Spinal cord (tissue), 10 donors: ENCODE results near the gene CPAMD8. TPM values are rescaled to one million over a fixed set of nuclear protein-coding genes. Genes with fewer than 3 reads are reported as not detected.

Experiments used
- DNase-seq, 6 donors: peaks; one replicate each; pipeline versions ENCODE4 v3.0.0 to v3.0.0-alpha.2; 2013 to 2015; ENCODE audit warnings: low spot score in 6 of 6, low read depth in 4 of 6
- H3K27ac ChIP-seq: one replicate; pipeline ENCODE4 v1.5.1; 2013; ENCODE audit warnings: low read depth, low read length, control low read depth
- H3K27me3 ChIP-seq: one replicate; pipeline ENCODE4 v1.6.1; 2013; ENCODE audit warnings: low read length; ENCODE audit not compliant: control insufficient read depth, insufficient read depth
- H3K36me3 ChIP-seq: one replicate; pipeline ENCODE4 v1.6.1; 2013; ENCODE audit warnings: low read length; ENCODE audit not compliant: control insufficient read depth, insufficient read depth
- H3K4me1 ChIP-seq: one replicate; pipeline ENCODE4 v1.6.1; 2013; ENCODE audit warnings: low read length; ENCODE audit not compliant: control insufficient read depth, insufficient read depth
- H3K4me3 ChIP-seq: one replicate; pipeline ENCODE4 v1.5.1; 2013; ENCODE audit warnings: low read depth, low read length, control low read depth
- H3K9me3 ChIP-seq: one replicate; pipeline ENCODE4 v1.6.1; 2013; ENCODE audit warnings: low read length; ENCODE audit not compliant: control insufficient read depth, insufficient read depth
- WGBS: methylation state at CpG from one replicate; pipeline ENCODE4 v1.1.5; 2013; ENCODE audit warnings: missing lambda C conversion rate; ENCODE audit not compliant: insufficient coverage; 5-methylcytosine and 5-hydroxymethylcytosine counted together
- polyA plus RNA-seq, 2 donors: library from polyadenylated mRNA; unstranded; fragments of 120-200 nt; gene quantifications; one replicate each; pipeline ENCODE4 v1.2.1, GENCODE V29; 2013; ENCODE audit not compliant: insufficient read length in 2 of 2
- total RNA-seq, 2 donors: library from RNA; depleted of rRNA in 1 of 2; stranded (reverse); fragments of 120-200 nt in 1 of 2; fragments of >200 nt in 1 of 2; gene quantifications; one replicate each; pipeline versions ENCODE4 v1.2.3 to v1.2.4, GENCODE V29; 2013 to 2014
- donor health status: healthy.

CPAMD8 gene
- total and polyA plus RNA-seq, 4 donors = 9.7 to 117 (median 38.9) TPM

DNA sequence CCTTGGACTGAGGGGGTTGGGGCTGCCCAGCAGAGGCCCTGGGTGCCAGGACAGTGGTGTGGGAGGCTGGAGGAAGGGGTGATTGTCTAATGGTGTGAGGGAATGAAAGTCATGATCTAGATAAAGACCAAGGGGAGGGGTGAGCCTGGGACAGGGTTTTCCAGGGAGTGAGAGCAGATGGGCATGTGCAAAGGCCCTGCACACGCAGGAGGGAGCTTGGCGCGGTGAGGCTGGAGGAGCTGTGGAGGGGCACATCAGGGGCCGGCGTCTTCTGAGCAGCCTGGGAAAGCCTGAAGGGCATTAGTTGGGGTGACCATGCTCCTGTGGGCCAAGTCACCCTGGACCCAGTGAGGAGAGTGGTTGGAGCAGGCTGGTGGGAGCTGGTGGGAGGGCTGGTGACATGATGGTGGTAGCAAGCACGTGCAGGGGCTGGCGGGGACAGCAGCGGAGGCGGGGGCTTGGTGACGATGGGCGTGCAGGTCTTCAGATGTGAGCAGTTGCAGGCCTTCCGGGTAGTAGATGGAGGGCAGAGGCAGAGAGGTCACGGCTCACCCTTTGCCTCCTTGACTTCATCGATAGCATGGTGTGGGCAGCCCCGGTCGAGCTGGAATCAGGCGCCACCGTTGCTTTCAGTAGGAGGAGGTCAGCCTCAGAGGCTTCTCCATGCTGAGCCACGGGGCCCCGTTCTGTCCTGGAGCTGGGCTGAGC lies 158.0 kb downstream of the CPAMD8 start:
- H3K4me3 ChIP-seq = no peak overlapping the region
- H3K27me3 ChIP-seq = no peaks in the 10 kb centered on the region
- peaks cover 97% of the 10 kb centered on the region for H3K36me3 ChIP-seq
- DNase-seq = no peak
- H3K9me3 ChIP-seq = no peaks in the 10 kb centered on the region
- no peak overlapping the region for H3K27ac ChIP-seq
- H3K4me1 ChIP-seq = no peaks in the 10 kb centered on the region
- 94% methylated on average over 20 of the region's 20 CpGs for WGBS

DNA sequence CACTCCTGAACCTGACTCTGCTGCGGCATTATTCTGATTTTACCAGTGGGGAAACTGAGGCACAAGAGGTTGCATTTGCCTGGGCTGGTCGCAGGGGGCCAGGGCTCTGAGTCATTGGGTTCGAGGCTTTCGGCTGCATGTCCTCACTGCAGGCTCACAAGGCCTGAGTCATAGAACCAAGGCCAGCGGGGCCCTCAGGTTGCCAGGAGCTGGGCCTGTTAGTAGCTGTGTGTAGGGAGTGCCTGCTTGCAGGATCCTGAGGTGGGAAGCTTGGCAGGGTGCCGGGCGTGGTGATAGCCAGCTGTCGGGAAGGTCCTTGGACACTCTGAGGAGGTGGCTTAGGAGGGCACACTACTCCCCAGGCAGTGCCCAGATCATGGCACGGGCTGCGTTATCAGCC lies 159.4 kb downstream of the CPAMD8 start:
- H3K4me3 ChIP-seq = no peak overlapping the region
- WGBS = 97% methylated on average over 10 of the region's 10 CpGs
- peaks cover 94% of the 10 kb centered on the region for H3K36me3 ChIP-seq
- DNase-seq = no peak
- no peaks in the 10 kb centered on the region for H3K4me1 ChIP-seq
- no peaks in the 10 kb centered on the region for H3K9me3 ChIP-seq
- no peaks in the 10 kb centered on the region for H3K27me3 ChIP-seq
- H3K27ac ChIP-seq = no peak overlapping the region

- DNase-seq = no peak
- Histone ChIP-seq H3K4me1 (no peaks in the 10 kb centered on the region), H3K9me3 (no peaks in the 10 kb centered on the region), H3K27me3 (no peaks in the 10 kb centered on the region), H3K4me3 (no peak overlapping the region), H3K27ac (no peak overlapping the region), H3K36me3 (peaks cover 88% of the 10 kb centered on the region)
- 90% methylated on average over 5 of the region's 10 CpGs for WGBS
These were observed 163.7 kb downstream of the CPAMD8 start for GRCh38 chr19:16862826-16863415.

DNA sequence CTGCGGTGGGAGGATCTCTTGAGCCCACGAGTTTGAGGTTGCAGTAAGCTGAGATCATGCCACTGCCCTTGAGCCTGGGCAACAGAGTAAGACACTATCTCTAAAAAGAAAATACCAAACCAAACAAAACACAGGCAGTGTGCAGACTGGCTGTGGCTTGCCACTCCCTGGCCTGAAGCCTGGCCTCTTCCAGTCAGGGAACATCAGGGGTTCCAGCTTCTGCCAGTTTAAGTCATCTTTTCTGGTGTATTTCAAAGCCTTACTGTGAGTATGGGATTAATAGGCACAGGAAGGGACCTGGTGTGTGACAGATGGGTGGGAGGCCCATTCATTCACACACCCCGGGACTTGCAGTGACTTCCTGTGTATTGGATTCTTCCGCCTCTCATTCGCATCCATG lies 164.8 kb downstream of the CPAMD8 start:
- Histone ChIP-seq H3K27me3 (no peaks in the 10 kb centered on the region), H3K4me1 (no peaks in the 10 kb centered on the region), H3K9me3 (no peaks in the 10 kb centered on the region), H3K36me3 (peaks cover 82% of the 10 kb centered on the region), H3K4me3 (no peak overlapping the region), H3K27ac (no peak overlapping the region)
- no peak for DNase-seq
- 82% methylated on average over 2 of the region's 5 CpGs for WGBS

- no peak for DNase-seq
- no peaks in the 10 kb centered on the region for H3K9me3 ChIP-seq
- no peak overlapping the region for H3K27ac ChIP-seq
- no peak overlapping the region for H3K4me3 ChIP-seq
- 100% methylated on average over 2 of the region's 3 CpGs for WGBS
- H3K27me3 ChIP-seq = no peaks in the 10 kb centered on the region
- no peaks in the 10 kb centered on the region for H3K4me1 ChIP-seq
- peaks cover 80% of the 10 kb centered on the region for H3K36me3 ChIP-seq
These were observed 165.6 kb downstream of the CPAMD8 start for GRCh38 chr19:16861011-16861410.

GRCh38 chr19:16860118-16860517 lies 166.5 kb downstream of the CPAMD8 start:
- Histone ChIP-seq H3K27ac (no peak overlapping the region), H3K36me3 (peaks cover 81% of the 10 kb centered on the region), H3K4me1 (no peaks in the 10 kb centered on the region), H3K27me3 (no peaks in the 10 kb centered on the region), H3K9me3 (no peaks in the 10 kb centered on the region), H3K4me3 (no peak overlapping the region)
- DNase-seq = no peak
- WGBS = 90% methylated on average over 15 of the region's 20 CpGs

DNA sequence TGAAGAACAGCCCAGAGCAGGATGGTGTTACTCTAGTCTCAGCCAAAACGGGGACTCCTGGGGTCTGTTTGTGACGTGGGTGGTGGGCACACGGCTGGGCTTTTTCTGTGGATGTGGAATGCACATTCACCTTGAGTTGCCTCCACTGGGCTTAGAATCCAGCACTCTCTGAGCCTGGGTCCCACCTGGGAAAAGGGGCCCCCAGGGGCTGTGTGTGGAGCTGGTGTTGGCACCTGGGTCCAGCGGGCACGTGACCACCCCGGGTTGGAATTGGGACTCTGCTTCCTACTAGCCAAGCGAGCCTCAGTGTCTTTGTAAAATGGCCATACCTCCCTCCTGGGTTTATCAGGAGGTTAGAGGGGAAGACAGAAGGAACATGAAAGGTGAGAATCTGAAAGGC lies 167.0 kb downstream of the CPAMD8 start:
- Histone ChIP-seq H3K27ac (no peak overlapping the region), H3K36me3 (peaks cover 78% of the 10 kb centered on the region), H3K4me1 (no peaks in the 10 kb centered on the region), H3K27me3 (no peaks in the 10 kb centered on the region), H3K4me3 (no peak overlapping the region), H3K9me3 (no peaks in the 10 kb centered on the region)
- no peak for DNase-seq
- 98% methylated on average over 7 of the region's 7 CpGs for WGBS

DNA sequence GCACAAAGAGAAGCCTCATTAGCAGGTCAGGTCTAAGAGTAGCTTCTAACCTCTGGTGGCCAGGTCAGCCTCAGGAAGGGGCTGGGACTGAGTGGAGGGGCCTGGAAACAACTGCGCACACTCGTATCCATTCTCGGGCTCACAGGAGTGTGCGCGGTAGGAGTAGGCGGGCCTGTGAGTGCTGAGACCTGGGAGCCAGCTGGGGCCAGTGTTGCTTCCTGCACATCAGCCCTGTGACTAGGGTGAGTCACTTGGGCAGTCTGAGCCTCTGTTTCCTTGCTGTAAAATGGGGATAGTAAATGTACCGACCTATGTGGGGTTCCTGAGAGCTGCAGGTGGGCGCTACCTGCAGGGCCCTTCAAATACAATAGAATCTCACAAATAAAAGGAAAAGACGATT lies 170.5 kb downstream of the CPAMD8 start:
- Histone ChIP-seq H3K4me3 (no peak overlapping the region), H3K9me3 (no peaks in the 10 kb centered on the region), H3K27ac (no peak overlapping the region), H3K36me3 (peaks cover 83% of the 10 kb centered on the region), H3K27me3 (no peaks in the 10 kb centered on the region), H3K4me1 (no peaks in the 10 kb centered on the region)
- no peak for DNase-seq
- WGBS = 91% methylated on average over 6 of the region's 9 CpGs

DNA sequence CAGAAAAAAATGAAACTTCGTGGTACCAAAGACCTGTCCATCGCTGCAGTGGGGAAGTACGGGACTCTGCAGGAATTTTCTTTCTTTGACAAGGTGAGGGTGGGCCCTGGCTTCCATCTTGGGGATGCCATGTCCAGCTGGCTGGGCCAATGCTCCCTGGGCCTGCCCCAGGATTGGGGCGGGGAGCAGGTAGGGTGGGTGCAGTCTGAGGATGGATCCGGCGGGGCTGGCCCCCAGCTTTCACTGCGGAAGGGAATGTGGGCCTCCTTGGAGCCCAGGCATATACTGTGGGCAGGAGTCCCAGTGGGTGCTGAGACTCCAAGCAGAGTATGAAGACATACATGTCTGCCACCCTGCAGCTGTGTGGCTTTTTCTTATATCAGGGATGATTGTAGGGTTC lies 173.5 kb downstream of the CPAMD8 start:
- Histone ChIP-seq H3K27ac (no peak overlapping the region), H3K27me3 (no peaks in the 10 kb centered on the region), H3K4me3 (no peak overlapping the region), H3K36me3 (peaks cover 79% of the 10 kb centered on the region), H3K4me1 (no peaks in the 10 kb centered on the region), H3K9me3 (no peaks in the 10 kb centered on the region)
- no peak for DNase-seq
- 91% methylated on average over 6 of the region's 7 CpGs for WGBS

GRCh38 chr19:16851031-16851712 lies 175.4 kb downstream of the CPAMD8 start:
- H3K27me3 ChIP-seq = no peaks in the 10 kb centered on the region
- H3K9me3 ChIP-seq = no peaks in the 10 kb centered on the region
- no peak overlapping the region for H3K4me3 ChIP-seq
- H3K36me3 ChIP-seq = peaks cover 86% of the 10 kb centered on the region
- no peak overlapping the region for H3K27ac ChIP-seq
- 92% methylated on average over 30 of the region's 33 CpGs for WGBS
- no peaks in the 10 kb centered on the region for H3K4me1 ChIP-seq
- DNase-seq = no peak
